Upper lobe of left lung (tissue), 6 donors: ENCODE data around the gene RASD1. TPM values are rescaled to one million over a fixed set of nuclear protein-coding genes. Genes with fewer than 3 reads are reported as not detected.

Experiments
- ATAC-seq, 2 donors: fragments of 200-7000 bp; cut with Tn5 transposase; one replicate each; pipeline ENCODE4 v1.9.1; 2022; ENCODE audit warnings: mild to moderate bottlenecking in 2 of 2, moderate library complexity in 2 of 2; ENCODE audit not compliant: low FRiP score in 2 of 2
- DNase-seq, 2 donors: peaks; one replicate each; pipeline ENCODE4 v3.0.0-alpha.2; 2019 to 2020
- H3K27ac ChIP-seq, 4 donors: fragments of 200-600 bp; sonication (generic); one replicate each; pipeline ENCODE4 v1.5.1; 2016 to 2019
- H3K27me3 ChIP-seq, 4 donors: fragments of 200-600 bp; sonication (generic); one replicate each; pipeline ENCODE4 v1.5.1; 2017 to 2019
- H3K36me3 ChIP-seq, 4 donors: fragments of 200-600 bp; sonication (generic); one replicate each; pipeline ENCODE4 v1.5.1; 2016 to 2019
- H3K4me1 ChIP-seq, 4 donors: fragments of 200-600 bp; sonication (generic); one replicate each; pipeline ENCODE4 v1.5.1; 2018 to 2019
- H3K4me3 ChIP-seq, 4 donors: fragments of 200-600 bp; sonication (generic); one replicate each; pipeline ENCODE4 v1.5.1; 2017 to 2019; ENCODE audit warnings: mild to moderate bottlenecking in 2 of 4, moderate library complexity in 1 of 4
- H3K9me3 ChIP-seq, 4 donors: fragments of 200-600 bp; sonication (generic); one replicate each; pipeline ENCODE4 v1.5.1; 2018 to 2019
- CTCF ChIP-seq, 6 experiments: fragments of 450-650 bp in 4 of 6; fragments of 200-600 bp in 2 of 6; sonication (generic) in 2 of 6; IDR thresholded peaks; one replicate each; pipeline ENCODE4 v1.5.1; 2016 to 2019; ENCODE audit warnings: antibody characterized with exemption in 6 of 6
- EP300 ChIP-seq, 4 donors: sonication (generic); formaldehyde crosslinking; IDR thresholded peaks; one replicate each; pipeline ENCODE4 v1.5.1; 2017; ENCODE audit warnings: antibody characterized with exemption in 4 of 4, control low read depth in 2 of 4
- POLR2A ChIP-seq, 4 donors: fragments of 450-650 bp; IDR thresholded peaks; one replicate each; pipeline ENCODE4 v1.5.1; 2016 to 2017; ENCODE audit warnings: antibody characterized with exemption in 4 of 4, mild to moderate bottlenecking in 2 of 4
- POLR2AphosphoS5 ChIP-seq, 2 donors: sonication (generic); formaldehyde crosslinking; IDR thresholded peaks; one replicate each; pipeline ENCODE4 v1.5.1; 2017; ENCODE audit warnings: antibody characterized with exemption in 2 of 2
- WGBS, 2 donors: methylation state at CpG; one replicate each; pipeline ENCODE4 v1.1.5; 2017 to 2018; 5-methylcytosine and 5-hydroxymethylcytosine counted together
- total RNA-seq, 6 donors: library from RNA; depleted of rRNA in 4 of 6; stranded (reverse); fragments of >200 nt in 4 of 6; gene quantifications; one replicate each; pipeline versions ENCODE4 v1.1.0 to v1.2.1, GENCODE V29; 2016 to 2021
- donor health status: DM: no; HTN: no; CAD: no; lungs with moderate emphysema.
- donor health status: DM: no; HTN: yes; CAD: no; lungs with severe emphysema.

The RASD1 gene
- total RNA-seq, 6 donors from 2014 or later, result 28.5 to 68.1 (median 36.5) TPM

- no peak for DNase-seq
- H3K4me3 ChIP-seq, result no peak overlapping the region
- H3K27me3 ChIP-seq, result no peaks in the 10 kb centered on the region
- 72 to 76% methylated on average over 5 of the region's 5 CpGs for WGBS, 2 donors
- TF ChIP-seq EP300 (IDR thresholded peaks at IDR 0.05) (no peak), POLR2AphosphoS5 (IDR thresholded peaks at IDR 0.05) (no peak), POLR2A (IDR thresholded peaks at IDR 0.05) (no peak), CTCF (IDR thresholded peaks at IDR 0.05) (no peak)
- no peaks in the 10 kb centered on the region for H3K9me3 ChIP-seq
- H3K36me3 ChIP-seq, result no peaks in the 10 kb centered on the region
- H3K27ac ChIP-seq, result no peak overlapping the region
- ATAC-seq, result no peak
- H3K4me1 ChIP-seq, result peaks cover 3 to 27% (median 14%) of the 10 kb centered on the region in 4 donors
Observed at GRCh38 chr17:17541640-17542001, 45.4 kb upstream of the RASD1 start.

- H3K9me3 ChIP-seq, result no peaks in the 10 kb centered on the region
Observed at GRCh38 chr17:17540935-17541639, 44.9 kb upstream of the RASD1 start.

GRCh38 chr17:17540278-17540906 is 44.2 kb upstream of the RASD1 start:
- DNase-seq (peak in 1 of 2 donors; percentile 66), ATAC-seq (no peak)
- Histone ChIP-seq H3K4me3 (no peak overlapping the region), H3K4me1 (peaks cover 3 to 27% (median 14%) of the 10 kb centered on the region in 4 donors), H3K9me3 (no peaks in the 10 kb centered on the region), H3K36me3 (no peaks in the 10 kb centered on the region), H3K27ac (no peak overlapping the region), H3K27me3 (no peaks in the 10 kb centered on the region)
- WGBS, 2 donors, result 72 to 76% methylated on average over 8 to 12 of the region's 15 CpGs
- TF ChIP-seq EP300 (IDR thresholded peaks at IDR 0.05) (no peak), CTCF (IDR thresholded peaks at IDR 0.05) (no peak), POLR2A (IDR thresholded peaks at IDR 0.05) (no peak), POLR2AphosphoS5 (IDR thresholded peaks at IDR 0.05) (no peak)

More at GRCh38 chr17:17540935-17541639, 44.9 kb upstream of the RASD1 start:
- 81% methylated on average over 20 of the region's 23 CpGs; no CpG with 5 or more reads in 1 of the 2 donors for WGBS, 2 donors
- Histone ChIP-seq H3K27ac (no peak overlapping the region), H3K36me3 (no peaks in the 10 kb centered on the region), H3K4me3 (no peak overlapping the region), H3K4me1 (peaks cover 3 to 27% (median 14%) of the 10 kb centered on the region in 4 donors), H3K27me3 (no peaks in the 10 kb centered on the region)
- ATAC-seq (no peak), DNase-seq (peak in 1 of 2 donors; percentile 60)
- TF ChIP-seq POLR2A (IDR thresholded peaks at IDR 0.05), result no peak
- no peak for TF ChIP-seq CTCF (IDR thresholded peaks at IDR 0.05)
- TF ChIP-seq POLR2AphosphoS5 (IDR thresholded peaks at IDR 0.05), result no peak
- TF ChIP-seq EP300 (IDR thresholded peaks at IDR 0.05), result no peak

GRCh38 chr17:17539591-17539990 is 43.4 kb upstream of the RASD1 start:
- WGBS, 2 donors, result 64 to 72% methylated on average over 6 to 10 of the region's 10 CpGs
- H3K9me3 ChIP-seq, result no peaks in the 10 kb centered on the region
- H3K27me3 ChIP-seq, result no peaks in the 10 kb centered on the region
- no peak overlapping the region for H3K4me3 ChIP-seq
- no peaks in the 10 kb centered on the region for H3K36me3 ChIP-seq
- TF ChIP-seq CTCF (IDR thresholded peaks at IDR 0.05) (no peak), POLR2AphosphoS5 (IDR thresholded peaks at IDR 0.05) (no peak), POLR2A (IDR thresholded peaks at IDR 0.05) (no peak)
- ATAC-seq, result no peak
- peak overlapping the region in 2 of 4 donors; percentile 4 to 40 for H3K27ac ChIP-seq
- DNase-seq, result peak in 1 of 2 donors; percentile 60
- peaks cover 3 to 27% (median 14%) of the 10 kb centered on the region in 4 donors for H3K4me1 ChIP-seq
